HepG2 (cell line): ENCODE measurements around the gene UBR3. TPM values are rescaled to one million over a fixed set of nuclear protein-coding genes. Genes with fewer than 3 reads are reported as not detected.

Experiments
- ATAC-seq: fragments of 200-7000 bp; cut with Tn5 transposase; 3 replicates; pipeline ENCODE4 v1.9.1; 2020; ENCODE audit warnings: mild to moderate bottlenecking, moderate library complexity
- BruUV-seq: library from RNA; stranded (reverse); fragments of 400-500 nt; replicated peaks from 2 replicates; lab custom pipeline; 2021; lab: Mats Ljungman, UMichigan
- CTCF ChIA-PET: fragments of 300-600 bp; formaldehyde crosslinking; extraction: SDS; loops from one replicate; lab custom pipeline; 2021; ENCODE audit warnings: low total read pairs, inconsistent platforms, low intra/inter-chr PET ratio; lab: Yijun Ruan, JAX
- POLR2A ChIA-PET: fragments of 350-600 bp; sonication (Branson Sonifier 250); formaldehyde crosslinking; loops from one replicate; lab custom pipeline; 2020; ENCODE audit warnings: antibody characterized with exemption, inconsistent platforms; lab: Yijun Ruan, JAX
- DNase-seq: peaks from one replicate; pipeline ENCODE4 v3.0.0-alpha.2; 2015; ENCODE audit warnings: low spot score
- FAIRE-seq: peaks from 3 replicates; lab custom pipeline; 2011; peaks lifted over from hg19 to GRCh38; lab: Jason Lieb, UNC
- H2AFZ ChIP-seq: one replicate; pipeline ENCODE4 v1.6.1; 2011; ENCODE audit warnings: low read length, inconsistent platforms
- H3K27ac ChIP-seq: fragments of 300-600 bp; 3 replicates; pipeline ENCODE4 v1.8.0; 2011; ENCODE audit warnings: mixed run types, mild to moderate bottlenecking, mixed read lengths, low read length, inconsistent platforms; ENCODE audit not compliant: insufficient read depth; ENCODE audit errors: extremely low read length
- H3K27me3 ChIP-seq, 2 experiments: fragments of 200-600 bp in 1 of 2; 2 replicates in 1 of 2; 3 replicates in 1 of 2; pipeline versions ENCODE4 v1.6.0 to v1.8.0; 2011; ENCODE audit warnings: low read length in 2 of 2, mild to moderate bottlenecking in 2 of 2, moderate library complexity in 2 of 2, inconsistent platforms in 1 of 2; ENCODE audit not compliant: insufficient read depth in 2 of 2, control insufficient read depth in 1 of 2
- H3K36me3 ChIP-seq, 2 experiments: fragments of 200-600 bp in 1 of 2; replicated peaks in 1 of 2; 2 replicates in 1 of 2; 3 replicates in 1 of 2; pipeline versions ENCODE4 v1.5.1 to v1.8.0; 2011; ENCODE audit warnings: low read length in 2 of 2, inconsistent platforms in 1 of 2; ENCODE audit not compliant: insufficient read depth in 2 of 2, control insufficient read depth in 1 of 2
- H3K4me1 ChIP-seq: 2 replicates; pipeline ENCODE4 v1.5.1; 2012; ENCODE audit warnings: low read length, inconsistent platforms; ENCODE audit not compliant: insufficient read depth
- H3K4me2 ChIP-seq: 2 replicates; pipeline ENCODE4 v1.6.0; 2011; ENCODE audit warnings: low read depth, low read length, inconsistent platforms
- H3K4me3 ChIP-seq, 3 experiments: fragments of 200-600 bp in 1 of 3; sonication (generic), shearing (Covaris generic) in 1 of 3; replicated peaks in 1 of 3; 2 replicates each; pipeline ENCODE4 v1.5.1; 2011 to 2016; ENCODE audit warnings: low read length in 3 of 3, inconsistent platforms in 2 of 3, low read depth in 2 of 3, mild to moderate bottlenecking in 2 of 3, control low read depth in 1 of 3, mixed read lengths in 1 of 3; ENCODE audit not compliant: insufficient read depth in 1 of 3
- H3K79me2 ChIP-seq: one replicate; pipeline ENCODE4 v1.6.1; 2011; ENCODE audit warnings: low read length, inconsistent platforms; ENCODE audit not compliant: insufficient read depth
- H3K9ac ChIP-seq: 2 replicates; pipeline ENCODE4 v1.6.0; 2011; ENCODE audit warnings: mild to moderate bottlenecking, low read depth, low read length, inconsistent platforms; ENCODE audit not compliant: insufficient read depth
- H3K9me3 ChIP-seq: 2 replicates; pipeline ENCODE4 v1.5.1; 2012; ENCODE audit warnings: mild to moderate bottlenecking, low read length
- H4K20me1 ChIP-seq: 2 replicates; pipeline ENCODE4 v1.6.0; 2011; ENCODE audit warnings: inconsistent platforms, mild to moderate bottlenecking, low read length, moderate library complexity; ENCODE audit not compliant: insufficient read depth
- FOXA1 ChIP-seq, 2 experiments: fragments of 450-650 bp in 1 of 2; sonication (generic) in 1 of 2; formaldehyde crosslinking in 1 of 2; IDR thresholded peaks; 2 replicates each; pipeline versions ENCODE4 v1.4.0 to v1.6.1; 2016 to 2020; ENCODE audit warnings: missing genetic modification reagents in 1 of 2
- KLF12 ChIP-seq: sonication (generic); formaldehyde crosslinking; IDR thresholded peaks from 2 replicates; pipeline ENCODE4 v1.4.0; 2020; ENCODE audit warnings: missing genetic modification reagents, borderline replicate concordance
- RBM22 ChIP-seq: fragments of 200-400 bp; formaldehyde crosslinking; optimal IDR thresholded peaks from 2 replicates; pipeline ENCODE3; 2017; ENCODE audit warnings: mild to moderate bottlenecking, low read length, moderate library complexity
- WGBS: methylation state at CpG from one replicate; pipeline ENCODE4 v1.1.6; 2017; ENCODE audit warnings: low lambda C conversion rate; 5-methylcytosine and 5-hydroxymethylcytosine counted together
- in situ Hi-C: cut with HindIII; loops from 2 replicates; pipeline ENCODE4 v1.10.0; 2017; ENCODE audit warnings: low pct_unique_long_range_greater_than_20kb; ENCODE audit not compliant: extremely low pct_ligation_motif_present
- intact Hi-C: fragments of 100-400 bp; cut with micrococcal nuclease; formaldehyde crosslinking; loops from one replicate; pipeline ENCODE4 v1.10.0; 2022; ENCODE audit not compliant: unreplicated experiment
- polyA plus RNA-seq, 8 experiments: library from polyadenylated mRNA; depleted of rRNA in 3 of 8; stranded (reverse) in 7 of 8; unstranded in 1 of 8; fragments of >200 nt; fragmentation: Illumina TruSeq in 4 of 8; extraction: Trizol in 4 of 8; gene quantifications; 2 replicates each; pipeline versions ENCODE4 v1.2.1 to v1.2.3, GENCODE V29; 2011 to 2016; ENCODE audit warnings: low read depth in 4 of 8, missing spikeins in 1 of 8, mixed read lengths in 1 of 8; ENCODE audit not compliant: insufficient read depth in 1 of 8
- total RNA-seq, 5 experiments: library from RNA; depleted of rRNA; stranded (reverse); fragments of >200 nt; fragmentation: Illumina TruSeq; extraction: Trizol; gene quantifications; 2 replicates each; pipeline ENCODE4 v1.2.3, GENCODE V29; 2016; ENCODE audit warnings: low read depth in 1 of 5
- TF ChIP-seq, protein P1 (sequence below): sonication (generic); formaldehyde crosslinking; IDR thresholded peaks from 2 replicates; pipeline ENCODE4 v1.8.1; 2023; ENCODE audit warnings: mild to moderate bottlenecking, moderate library complexity, missing genetic modification reagents
- TF ChIP-seq, protein P2 (sequence below): sonication (generic); formaldehyde crosslinking; IDR thresholded peaks from 2 replicates; pipeline ENCODE4 v1.4.0; 2020; ENCODE audit warnings: mild to moderate bottlenecking, missing genetic modification reagents, borderline replicate concordance

UBR3 gene
- total and polyA plus RNA-seq, 2 of the 13 experiments (the other 11 are each of a cell fraction or from before 2014, with no cell fraction given), result 15.1 to 28.0 TPM

DNA sequence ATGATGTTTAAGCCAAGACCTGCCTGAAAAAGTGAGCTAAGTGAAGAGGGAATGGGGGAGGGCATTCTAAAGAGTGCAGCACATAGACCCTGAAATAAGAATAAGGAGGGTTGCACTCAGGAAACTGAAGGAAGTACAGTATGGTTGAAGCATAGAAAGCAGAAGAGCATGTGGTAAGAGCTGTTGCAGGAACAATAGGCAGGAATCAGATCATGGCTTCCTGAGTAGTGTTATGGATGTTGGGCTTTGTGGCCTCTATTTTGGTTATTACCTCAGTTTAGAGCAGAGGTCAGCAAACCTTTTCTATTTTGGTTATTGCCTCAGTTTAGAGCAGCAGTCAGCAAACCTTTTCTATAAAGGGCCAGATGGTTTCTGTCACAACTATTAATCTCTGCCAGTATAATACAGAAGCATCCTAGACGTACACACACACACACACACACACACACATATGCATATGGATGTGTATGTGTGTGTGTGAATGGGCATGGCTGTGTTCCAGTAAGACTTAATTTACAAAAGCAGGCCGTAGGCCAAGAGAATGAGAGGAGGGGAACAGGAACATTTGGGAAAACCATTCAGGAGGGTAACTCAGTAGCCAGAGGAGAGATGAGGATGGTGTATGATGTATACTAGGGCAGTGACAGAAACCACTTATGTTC, 259.6 kb downstream of the UBR3 start:
- intact Hi-C loops, result no loop called here
- Histone ChIP-seq H3K36me3 (no peaks in the 10 kb centered on the region), H4K20me1 (no peaks in the 10 kb centered on the region), H3K9me3 (no peaks in the 10 kb centered on the region), H3K79me2 (no peaks in the 10 kb centered on the region), H3K4me3 (no peak overlapping the region), H3K9ac (no peak overlapping the region), H3K4me1 (0 out of 2 replicates have a peak, but pooled peaks cover 5% of the 10 kb centered on the region), H3K27ac (no peak overlapping the region), H3K4me2 (no peak overlapping the region), H2AFZ (no peak overlapping the region), H3K27me3 (no peaks in the 10 kb centered on the region)
- TF ChIP-seq, protein P1, sequence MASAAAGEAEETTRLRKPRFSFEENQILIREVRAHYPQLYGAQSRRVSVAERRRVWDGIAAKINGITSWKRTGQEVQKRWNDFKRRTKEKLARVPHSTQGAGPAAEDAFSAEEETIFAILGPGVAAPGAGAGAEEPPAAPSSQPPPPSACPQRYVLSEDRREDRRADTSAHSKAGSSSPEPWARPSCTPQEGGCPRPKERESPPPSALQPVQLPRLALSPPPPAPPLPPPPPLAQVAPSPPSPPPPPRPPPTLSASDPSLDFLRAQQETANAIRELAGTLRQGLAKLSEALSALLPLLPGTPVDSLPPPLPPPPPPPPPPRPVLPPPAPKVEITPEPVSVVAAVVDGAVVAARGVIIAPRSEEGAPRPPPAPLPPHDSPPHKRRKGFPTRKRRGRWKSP, result no peak
- TF ChIP-seq, protein P2, sequence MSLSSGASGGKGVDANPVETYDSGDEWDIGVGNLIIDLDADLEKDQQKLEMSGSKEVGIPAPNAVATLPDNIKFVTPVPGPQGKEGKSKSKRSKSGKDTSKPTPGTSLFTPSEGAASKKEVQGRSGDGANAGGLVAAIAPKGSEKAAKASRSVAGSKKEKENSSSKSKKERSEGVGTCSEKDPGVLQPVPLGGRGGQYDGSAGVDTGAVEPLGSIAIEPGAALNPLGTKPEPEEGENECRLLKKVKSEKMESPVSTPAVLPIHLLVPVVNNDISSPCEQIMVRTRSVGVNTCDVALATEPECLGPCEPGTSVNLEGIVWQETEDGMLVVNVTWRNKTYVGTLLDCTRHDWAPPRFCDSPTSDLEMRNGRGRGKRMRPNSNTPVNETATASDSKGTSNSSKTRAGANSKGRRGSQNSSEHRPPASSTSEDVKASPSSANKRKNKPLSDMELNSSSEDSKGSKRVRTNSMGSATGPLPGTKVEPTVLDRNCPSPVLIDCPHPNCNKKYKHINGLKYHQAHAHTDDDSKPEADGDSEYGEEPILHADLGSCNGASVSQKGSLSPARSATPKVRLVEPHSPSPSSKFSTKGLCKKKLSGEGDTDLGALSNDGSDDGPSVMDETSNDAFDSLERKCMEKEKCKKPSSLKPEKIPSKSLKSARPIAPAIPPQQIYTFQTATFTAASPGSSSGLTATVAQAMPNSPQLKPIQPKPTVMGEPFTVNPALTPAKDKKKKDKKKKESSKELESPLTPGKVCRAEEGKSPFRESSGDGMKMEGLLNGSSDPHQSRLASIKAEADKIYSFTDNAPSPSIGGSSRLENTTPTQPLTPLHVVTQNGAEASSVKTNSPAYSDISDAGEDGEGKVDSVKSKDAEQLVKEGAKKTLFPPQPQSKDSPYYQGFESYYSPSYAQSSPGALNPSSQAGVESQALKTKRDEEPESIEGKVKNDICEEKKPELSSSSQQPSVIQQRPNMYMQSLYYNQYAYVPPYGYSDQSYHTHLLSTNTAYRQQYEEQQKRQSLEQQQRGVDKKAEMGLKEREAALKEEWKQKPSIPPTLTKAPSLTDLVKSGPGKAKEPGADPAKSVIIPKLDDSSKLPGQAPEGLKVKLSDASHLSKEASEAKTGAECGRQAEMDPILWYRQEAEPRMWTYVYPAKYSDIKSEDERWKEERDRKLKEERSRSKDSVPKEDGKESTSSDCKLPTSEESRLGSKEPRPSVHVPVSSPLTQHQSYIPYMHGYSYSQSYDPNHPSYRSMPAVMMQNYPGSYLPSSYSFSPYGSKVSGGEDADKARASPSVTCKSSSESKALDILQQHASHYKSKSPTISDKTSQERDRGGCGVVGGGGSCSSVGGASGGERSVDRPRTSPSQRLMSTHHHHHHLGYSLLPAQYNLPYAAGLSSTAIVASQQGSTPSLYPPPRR (CRISPR knock-in tag), result no peak
- TF ChIP-seq FOXA1 (IDR thresholded peaks at IDR 0.05) (no peak), FOXA1 (CRISPR knock-in tag; IDR thresholded peaks at IDR 0.05) (no peak), RBM22 (peak; percentile 64), KLF12 (CRISPR knock-in tag) (no peak)
- in situ Hi-C loops, result no loop called here
- DNase-seq, result no peak
- ChIA-PET CTCF (no interaction called here), POLR2A (no interaction called here)
- no TSS peak for BruUV-seq
- no peak for FAIRE-seq
- WGBS, result 84% methylated on average over 2 of the region's 2 CpGs
- no peak; the same call in 2 of the 3 replicates for ATAC-seq
